ENCODE results near the gene BACE2.
"Not testable (repeated sequence)": the region's sequence is repeated elsewhere in the genome, so short reads cannot be mapped to it uniquely, and the experiment has no call there.

The BACE2 gene

DNA sequence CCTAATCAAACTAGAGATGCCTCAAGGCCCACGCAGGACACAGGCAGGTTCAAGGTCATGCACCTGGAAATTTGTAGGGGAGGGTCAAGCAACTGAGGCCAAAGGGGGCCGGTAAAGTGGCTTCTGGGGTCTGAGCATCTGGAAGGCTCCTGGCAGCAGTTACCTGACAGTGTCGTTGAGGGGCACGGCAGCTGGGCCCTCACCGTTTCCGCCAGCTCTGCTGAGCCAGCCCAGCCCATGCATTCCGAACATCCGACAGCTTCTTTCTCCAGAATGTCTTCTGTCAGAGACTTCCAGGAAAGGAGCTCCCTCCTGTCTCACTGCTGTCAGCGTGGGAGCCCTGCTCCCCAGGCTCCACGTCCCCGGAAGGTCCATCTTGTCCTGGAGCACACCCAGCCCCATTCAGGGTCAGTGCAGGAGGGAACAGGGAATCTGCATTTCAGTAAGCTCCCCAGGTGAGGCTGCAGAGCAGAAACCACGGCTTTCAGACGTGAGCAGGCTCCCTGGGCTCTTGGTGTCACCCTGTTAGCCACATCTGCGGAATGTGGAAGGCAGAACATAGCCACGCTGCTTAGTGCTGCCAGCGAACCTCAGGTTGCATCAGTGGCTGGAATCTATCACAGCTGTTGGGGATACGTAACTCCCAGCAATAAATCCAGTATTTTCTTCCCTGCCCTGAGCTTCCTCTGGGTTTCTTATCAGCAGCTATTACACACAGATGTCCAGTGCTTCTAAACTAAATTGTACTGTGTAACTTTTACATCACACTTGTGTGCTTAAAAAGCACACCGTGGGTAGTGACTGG is 112.4 kb downstream of the BACE2 start:
- no peak for DNase-seq (ENCODE audit: low read depth)

DNA sequence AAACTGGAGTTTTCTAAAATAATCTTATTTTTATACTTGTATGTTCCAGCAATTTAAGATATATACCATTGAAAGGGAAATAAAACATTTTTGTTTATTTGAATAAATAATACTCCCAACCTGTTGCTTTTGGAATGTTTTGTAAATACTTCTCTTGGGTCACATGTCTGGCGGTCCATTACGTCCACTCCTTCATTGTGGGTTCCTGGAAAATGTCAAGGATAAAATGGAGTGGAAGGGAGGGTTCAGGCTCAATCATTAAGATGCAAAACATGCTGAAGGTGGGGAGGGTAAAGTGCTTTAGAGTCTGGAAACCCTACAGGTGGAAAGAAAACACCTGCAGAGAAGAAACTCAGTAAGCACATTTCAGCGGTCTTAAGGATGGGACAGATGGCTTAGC is 114.5 kb downstream of the BACE2 start:
- DNase-seq (ENCODE audit: low read depth): no peak

DNA sequence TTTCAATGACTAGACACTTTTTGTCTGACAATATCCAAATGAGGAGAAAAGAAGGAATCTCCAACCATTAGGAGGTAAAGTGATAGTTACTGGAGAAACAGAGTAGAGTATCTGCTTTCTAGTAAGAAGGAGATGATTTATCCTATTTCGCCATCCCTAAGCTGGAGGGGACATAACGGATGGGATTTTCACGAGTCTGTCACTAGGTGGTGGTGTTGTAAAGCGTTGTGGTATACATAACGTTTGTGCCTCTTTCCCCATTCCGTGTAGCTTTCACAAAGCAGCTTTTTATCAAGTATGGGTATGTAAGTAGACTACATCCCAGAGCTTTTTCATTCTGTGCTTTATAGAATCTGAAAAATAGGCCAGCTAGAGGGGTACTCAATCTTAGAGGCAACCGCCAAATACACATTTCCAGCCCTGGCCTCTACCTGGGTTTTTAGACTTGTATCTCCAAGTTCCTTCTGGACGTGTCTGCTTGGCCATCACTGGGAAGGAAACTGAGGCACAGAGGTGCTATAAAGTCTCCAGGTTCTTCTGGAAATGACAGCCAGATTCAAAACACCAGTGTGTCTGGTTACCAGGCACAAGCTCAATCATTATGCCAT is 115.4 kb downstream of the BACE2 start:
- peak; percentile 62 for DNase-seq (ENCODE audit: low read depth)

DNA sequence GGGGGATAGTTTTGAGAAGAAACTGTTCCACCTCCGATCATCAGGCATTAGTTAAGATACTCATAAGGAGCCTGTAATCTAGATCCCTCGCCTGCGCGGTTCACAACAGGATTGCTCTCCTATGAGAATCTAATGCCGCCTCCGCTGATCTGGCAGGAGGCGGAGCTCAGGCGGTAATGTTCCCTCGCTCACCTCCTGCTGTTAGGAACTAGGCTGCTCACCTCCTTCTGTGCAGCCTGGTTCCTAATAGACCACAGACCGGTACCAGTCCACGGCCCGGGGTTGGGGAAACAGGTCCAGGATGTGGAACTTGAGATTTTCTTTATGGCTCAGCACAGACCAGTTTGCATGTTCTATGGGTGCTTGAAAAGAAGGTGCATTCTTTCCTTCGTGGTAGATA is 121.5 kb downstream of the BACE2 start:
- no peak for DNase-seq (ENCODE audit: low read depth)

DNA sequence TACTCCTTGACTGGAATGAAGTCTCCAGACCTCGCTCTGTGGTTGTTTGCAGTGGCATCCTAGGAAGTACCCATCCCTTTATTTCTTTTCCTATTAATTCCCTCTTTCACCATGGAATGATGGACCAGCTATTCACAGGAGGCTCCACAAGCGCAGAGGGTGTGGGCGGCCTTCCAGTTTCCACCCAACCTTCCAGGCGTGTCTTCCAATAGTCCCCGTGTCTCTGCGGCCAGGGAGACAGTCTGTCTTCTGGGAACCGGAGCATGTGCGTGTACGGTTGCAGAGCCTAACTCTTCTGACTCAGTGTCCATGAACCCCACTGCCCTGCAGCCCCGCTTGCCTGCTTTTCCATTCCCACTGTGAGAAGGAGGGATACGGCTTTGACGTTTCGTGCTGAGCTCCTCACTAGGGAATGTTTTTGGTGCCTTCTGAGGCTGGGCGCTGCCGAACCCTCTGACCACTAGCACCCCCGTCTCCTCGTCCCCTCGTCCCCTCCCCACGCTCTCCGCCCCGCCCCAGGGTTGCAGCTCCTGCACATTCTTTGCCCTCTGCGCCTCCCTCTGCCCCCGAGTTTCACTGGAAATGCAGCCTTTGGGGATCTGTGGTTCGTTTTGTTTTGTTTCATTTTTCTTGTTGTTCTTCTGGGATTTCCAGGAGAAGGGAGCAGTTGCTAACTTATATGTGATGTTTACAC is 122.3 kb downstream of the BACE2 start:
- no peak for DNase-seq (ENCODE audit: low read depth)

DNA sequence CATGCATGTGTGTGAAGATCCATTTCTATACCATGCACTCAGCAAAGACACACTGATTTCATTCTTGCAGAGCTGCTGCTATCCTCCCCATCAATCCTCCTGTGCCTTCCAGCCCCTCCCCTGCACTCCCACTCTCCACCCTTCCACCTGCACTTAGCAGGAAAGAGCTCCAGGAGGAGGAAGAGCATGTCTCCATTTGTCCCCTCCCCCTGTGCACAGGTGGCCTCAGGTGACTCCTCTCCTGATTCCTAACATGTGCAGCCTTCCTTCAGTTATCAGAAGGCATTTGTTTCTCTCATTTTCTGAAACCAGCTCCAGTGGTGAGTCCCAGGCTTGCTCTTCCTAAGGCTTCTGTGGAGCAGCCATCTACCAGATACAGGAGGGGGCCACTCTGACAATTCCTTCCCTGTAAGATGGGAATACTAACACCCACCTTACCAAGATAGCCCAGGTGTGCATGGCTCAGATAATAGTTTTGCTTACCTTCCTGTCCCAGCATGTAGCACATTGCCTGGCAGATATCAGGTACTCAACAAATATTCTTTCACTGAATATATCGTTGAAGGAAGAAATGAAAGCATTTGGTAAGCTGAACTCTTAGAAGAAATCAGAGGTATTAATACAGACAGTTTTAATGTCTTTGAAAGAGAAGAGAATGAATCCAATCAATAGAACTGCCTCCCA is 126.7 kb downstream of the BACE2 start:
- no peak for DNase-seq (ENCODE audit: low read depth)

DNA sequence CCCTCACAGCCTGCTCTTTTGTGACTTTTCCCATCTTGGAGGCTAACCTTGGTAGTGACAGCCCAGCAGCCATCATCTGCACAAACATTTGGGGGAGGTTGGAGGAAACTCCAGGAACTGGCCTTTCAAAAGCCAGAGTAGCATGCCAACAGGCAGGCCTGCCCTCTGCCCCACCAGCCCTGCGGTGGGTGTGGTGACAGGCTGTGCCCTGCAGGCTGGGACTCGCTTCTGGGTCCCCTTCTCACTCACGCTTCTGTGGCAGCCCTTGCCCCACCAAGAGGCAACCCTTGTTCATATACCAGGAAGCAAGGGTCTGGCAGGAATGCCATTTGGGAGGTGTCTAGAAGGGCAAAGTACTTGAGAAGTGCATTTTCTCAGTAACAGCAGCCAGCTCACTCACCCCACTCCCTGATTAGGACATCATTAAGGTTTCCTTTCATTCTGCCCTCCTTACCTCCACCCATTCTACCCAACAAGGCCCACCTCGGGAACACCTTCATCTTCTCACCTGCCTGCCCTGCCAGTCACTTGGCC is 127.8 kb downstream of the BACE2 start:
- DNase-seq (ENCODE audit: low read depth): no peak

DNA sequence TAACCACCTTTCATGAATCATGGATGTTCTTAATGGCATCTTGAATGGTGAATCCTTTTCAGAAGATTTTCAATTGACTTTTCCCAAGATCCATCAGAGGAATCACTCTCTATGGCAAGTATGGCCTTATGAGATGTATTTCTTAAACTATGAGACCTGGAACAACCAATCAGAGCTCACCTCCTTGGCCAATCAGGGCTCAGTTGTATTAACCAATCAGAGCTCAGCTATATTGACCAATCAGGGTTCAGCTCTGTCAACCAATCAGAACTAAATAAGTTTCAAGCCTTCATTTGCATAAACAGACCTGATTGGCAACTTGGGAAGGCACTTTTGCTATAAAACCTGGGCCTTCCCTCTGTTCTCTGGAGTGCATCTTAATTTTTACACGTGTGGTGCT is 135.0 kb downstream of the BACE2 start:
- no peak for DNase-seq (ENCODE audit: low read depth)

DNA sequence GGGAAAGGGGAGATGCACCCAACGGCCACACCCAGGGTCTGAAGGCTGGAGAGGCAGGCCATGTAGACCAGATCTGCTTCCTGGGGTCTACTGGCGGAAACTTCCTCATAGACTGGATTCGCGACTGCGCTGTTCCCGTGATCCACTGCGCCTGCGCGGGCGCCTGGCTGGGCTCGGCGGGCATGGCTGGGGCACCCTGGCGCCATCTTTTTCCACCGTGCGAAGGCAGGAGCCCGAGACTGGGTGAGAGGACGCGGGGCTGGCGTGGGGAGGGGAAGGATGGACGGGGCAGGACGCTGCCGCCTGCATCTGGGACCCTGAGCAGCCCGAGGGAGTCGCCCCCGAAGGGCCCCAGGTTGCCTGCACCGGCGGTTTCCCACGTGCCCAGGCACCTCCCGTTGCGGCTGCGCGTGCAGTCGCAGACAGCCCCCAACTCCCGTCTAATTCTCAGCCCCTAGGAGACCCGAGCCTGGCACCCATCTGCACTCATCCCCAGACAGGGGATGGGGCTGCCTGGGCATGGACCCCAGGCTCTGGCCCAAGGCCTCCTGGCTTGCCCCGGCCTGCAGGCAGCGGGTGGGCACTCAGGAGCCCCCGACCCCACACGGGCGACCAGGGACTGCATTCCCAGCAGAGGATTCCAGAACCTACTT is 136.2 kb downstream of the BACE2 start:
- no peak for DNase-seq (ENCODE audit: low read depth)

DNA sequence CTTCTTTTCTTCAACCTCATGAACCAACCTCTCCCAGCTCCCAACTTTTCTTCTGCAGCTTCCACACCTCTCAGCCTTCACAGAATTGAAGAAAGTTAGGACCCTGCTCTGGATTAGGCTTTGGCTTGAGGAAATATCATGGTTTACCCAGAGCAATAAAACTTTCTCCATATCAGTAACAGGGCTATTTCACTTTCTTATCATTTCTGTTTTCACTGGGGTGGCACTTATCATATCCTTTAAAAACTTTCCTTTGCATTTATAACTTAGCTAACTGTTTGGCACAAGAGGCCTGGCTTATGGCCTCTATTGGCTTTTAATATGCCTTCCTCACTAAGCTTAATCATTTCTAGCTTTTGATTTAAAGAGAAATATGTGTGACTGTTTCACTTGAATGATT is 139.3 kb downstream of the BACE2 start:
- DNase-seq (ENCODE audit: low read depth): no peak

DNA sequence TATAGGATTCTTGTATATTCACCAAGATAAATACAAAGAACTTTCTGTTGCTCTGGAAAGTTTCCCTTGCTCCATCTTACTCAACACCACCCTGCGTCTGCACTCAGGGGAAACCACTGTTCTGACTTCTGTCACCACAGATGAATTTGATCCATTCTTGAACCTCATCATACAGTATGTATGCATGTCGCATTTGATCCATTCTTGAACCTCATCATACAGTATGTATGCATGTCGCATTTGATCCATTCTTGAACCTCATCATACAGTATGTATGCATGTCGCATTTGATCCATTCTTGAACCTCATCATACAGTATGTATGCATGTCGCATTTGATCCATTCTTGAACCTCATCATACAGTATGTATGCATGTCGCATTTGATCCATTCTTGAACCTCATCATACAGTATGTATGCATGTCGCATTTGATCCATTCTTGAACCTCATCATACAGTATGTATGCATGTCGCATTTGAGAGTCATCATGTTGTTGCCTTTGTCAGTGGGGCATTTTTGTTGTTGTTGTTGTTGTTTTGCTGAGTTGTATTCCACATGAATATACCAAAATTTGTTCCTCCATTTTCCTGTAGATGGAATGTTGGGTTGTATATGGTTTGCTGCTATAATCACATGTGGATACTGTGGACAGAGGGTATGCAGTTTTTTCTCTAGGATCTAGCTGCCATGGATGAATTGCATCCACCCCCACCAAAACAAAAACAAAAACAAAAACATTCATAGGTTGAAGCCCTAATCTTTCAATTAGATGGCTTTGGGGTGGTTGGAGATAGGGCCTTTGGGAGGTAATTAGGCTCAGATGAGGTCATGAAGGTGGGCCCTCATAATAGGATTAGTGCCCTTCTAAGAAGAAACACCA is 145.6 kb downstream of the BACE2 start:
- DNase-seq (ENCODE audit: low read depth): not testable (repeated sequence)

DNA sequence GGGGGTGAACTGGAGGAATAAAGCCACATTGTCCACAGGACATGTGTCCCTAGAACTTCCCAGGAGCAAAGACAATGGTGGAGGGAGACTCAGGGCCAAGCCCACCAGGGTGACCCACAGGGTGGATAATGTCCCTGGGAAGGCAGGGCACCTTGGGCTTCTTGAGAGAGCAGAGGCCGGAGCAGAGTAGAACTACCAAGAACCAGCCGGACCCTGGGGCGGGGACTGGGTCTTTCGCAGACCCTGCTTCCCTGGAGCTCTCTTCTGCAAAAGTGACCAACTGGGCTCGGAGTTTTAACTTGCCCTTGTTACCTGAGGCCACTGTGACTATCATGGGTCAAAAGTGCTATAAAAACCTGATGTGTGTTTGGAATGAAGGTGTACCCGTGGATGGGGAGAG is 147.8 kb downstream of the BACE2 start:
- no peak for DNase-seq (ENCODE audit: low read depth)

DNA sequence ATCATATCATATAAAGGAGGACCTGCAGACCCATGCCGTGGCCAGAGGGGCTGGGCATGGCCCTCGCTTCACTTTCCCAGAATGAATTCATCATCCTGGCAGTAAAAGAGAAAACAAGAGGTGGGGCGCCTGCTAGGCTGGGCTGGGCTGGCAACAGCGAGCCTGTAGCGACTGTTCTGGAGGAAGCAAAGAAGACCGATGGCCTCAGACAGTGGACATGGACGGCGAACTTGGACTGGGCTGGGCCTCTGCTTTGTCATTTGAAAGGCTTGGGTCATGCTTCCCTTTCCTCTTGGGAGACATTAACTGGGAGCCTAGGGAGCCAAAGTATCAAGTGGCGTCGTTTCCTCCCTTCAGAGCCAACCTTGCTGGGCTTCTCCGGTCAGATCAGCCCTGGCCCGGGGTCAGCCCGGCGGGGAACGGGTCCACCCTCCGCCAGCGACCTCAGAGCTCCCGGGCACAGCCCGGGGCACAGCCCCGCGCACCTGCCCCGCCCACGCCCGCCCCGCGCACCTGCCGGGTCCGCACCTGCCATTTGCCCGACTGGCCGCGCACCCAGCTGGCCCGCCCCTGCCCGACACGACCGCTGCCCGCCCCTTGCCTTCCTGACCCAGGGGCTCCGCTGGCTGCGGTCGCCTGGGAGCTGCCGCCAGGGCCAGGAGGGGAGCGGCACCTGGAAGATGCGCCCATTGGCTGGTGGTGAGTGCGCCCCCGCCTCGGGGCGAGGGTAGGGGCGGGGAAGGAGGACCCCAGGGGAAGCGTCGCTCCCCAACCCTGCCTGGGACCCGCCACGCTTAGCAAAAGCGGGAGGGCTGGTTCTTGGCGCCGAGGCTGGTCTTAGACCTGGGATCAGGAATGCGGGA is 148.5 kb downstream of the BACE2 start, which contains the start of gene FAM3B:
Gene FAM3B (plus strand): TSS at position 602 of the 863 bp plus-strand sequence. CDS start 79 bp downstream, at position 681.
- no peak for DNase-seq (ENCODE audit: low read depth)

DNA sequence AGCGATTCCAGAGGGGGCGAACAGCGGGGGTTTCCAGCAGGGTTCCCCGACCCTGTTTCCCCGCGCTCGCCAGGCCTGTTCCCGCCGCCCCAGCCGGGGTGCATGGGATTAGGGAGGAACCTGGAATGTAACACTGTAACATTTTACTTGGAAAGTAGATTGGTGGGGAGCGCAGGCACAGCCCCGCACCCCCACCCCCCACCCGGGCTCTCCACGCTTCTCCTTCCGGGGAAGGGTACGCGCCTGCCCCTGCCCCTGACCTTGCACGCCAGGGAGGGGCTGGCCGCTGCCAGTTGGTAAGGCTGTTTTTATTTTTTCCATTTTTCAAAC is 149.1 kb downstream of the BACE2 start:
- DNase-seq (ENCODE audit: low read depth): no peak

DNA sequence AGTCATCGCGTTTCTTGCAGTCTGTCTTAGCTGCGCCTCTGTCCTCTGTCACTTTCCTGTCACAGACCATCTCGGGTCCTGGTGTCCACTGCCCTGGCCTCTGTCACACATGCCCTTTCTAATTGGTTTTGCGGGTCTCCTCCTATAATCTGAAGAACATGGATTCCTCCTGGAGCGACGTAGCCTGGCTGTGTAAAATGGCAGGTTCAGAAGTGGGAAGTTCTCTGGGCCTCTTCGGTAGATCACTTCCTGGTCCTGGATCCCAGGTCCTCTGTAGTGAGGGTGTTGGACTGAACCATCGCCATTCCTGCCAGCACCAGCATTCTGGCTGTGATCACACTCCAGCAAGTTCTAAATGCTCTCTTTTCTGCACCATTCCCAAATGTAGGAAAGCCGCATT is 149.5 kb downstream of the BACE2 start:
- no peak for DNase-seq (ENCODE audit: low read depth)

DNA sequence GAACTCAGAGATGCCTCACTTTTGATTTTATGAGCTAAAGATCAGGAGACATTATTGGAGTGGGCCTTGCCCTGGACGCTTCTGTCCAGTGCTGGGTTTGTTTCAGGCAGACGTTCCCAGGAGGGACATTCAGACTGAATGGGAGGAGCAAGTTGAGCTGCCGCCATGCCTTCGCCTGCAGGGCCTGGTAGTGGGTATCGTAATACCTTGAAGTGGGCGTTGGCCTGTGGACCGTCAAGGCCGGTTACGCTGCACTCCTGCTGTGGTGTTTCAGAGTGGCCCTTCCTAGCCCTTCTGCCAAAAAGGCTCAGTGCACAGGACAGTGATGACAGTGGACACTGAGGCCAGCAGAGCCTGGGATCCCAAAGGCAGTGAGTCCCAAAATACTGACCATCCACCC is 150.3 kb downstream of the BACE2 start:
- DNase-seq (ENCODE audit: low read depth): no peak

DNA sequence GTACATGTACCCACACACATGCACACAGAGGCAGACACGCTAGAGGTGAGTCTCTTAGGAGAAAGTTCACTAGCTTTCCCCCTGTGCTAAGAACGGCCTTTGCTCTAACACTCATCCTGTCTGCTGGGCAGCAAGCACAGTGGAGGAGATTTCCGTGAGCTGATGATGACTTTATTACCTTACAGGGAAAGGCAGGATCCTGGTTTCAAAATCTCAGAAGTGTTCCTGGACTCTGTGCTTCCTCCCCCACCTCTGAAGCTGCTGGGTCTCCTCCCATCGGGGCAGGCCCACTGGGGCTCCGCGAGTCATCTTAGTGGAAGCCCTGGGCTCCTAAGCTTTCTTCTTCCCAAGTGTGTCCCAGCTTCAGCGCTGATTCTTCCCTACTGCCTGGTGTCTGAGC is 151.3 kb downstream of the BACE2 start:
- DNase-seq (ENCODE audit: low read depth): no peak

DNA sequence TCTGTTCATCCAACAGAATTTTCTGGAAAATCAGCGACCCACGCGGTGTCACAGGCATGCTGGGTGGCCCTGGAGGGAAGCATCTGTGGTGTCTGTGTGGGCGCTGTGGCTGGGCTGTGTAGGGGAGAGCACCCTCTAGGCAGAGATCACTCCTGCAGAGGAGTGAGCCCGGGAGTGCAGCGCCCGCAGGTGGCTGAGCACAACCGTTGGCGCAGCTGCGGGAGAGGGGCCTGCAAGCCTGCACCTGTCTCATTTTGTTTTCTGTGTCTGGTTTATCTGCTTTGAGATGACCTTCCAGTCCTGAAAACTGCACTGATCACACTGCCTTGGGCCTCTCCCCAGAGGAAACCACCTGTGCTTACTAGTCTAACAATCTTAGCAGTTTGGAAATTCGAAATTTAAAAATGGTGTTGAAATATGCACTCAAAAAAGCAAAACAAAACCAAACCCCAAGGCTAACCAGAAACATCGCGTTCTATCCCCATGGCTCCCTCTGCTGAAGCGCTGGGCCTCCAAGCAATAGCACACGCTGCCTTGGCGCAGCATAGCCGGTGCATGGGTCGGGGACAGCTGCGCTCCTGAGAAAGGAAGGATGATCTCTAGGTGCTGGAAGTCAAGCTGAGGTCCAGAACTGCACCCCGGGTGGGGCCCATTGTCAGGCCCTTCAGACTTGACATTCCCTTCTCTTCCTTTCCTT is 153.4 kb downstream of the BACE2 start:
- DNase-seq (ENCODE audit: low read depth): no peak

DNA sequence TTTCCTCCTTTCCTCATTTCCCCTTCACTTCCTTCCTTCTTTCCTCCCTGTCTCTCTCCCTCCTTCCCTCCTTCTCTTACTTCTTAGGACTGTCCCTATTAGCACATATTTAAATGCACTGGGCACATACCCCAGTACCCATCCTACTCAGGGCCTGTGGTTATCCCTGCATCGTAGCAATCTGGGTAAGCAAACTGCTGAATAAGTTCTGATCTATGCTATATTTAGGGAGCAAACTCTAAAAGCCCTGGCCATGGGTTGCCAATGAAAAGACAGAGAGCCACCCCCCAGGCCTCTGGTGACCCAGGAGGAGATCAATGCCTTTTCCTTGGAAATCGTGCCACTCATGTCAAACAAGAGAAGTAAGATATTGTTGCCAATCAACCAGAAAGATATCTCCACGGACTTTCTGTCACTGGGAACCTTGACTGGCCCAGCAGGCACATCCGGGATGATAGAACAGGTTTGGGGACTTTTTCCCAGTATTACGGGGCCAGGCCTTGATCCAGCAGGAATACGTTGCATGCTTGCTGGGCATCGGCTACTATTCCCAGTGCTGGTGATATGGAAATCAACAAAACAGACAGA is 154.0 kb downstream of the BACE2 start:
- no peak for DNase-seq (ENCODE audit: low read depth)
